Right cardiac atrium (tissue), 5 donors: ENCODE results near the gene EPS8. TPM values are rescaled to one million over a fixed set of nuclear protein-coding genes. Genes with fewer than 3 reads are reported as not detected.

Experiments used
- ATAC-seq, 2 donors: fragments of 200-7000 bp; cut with Tn5 transposase; one replicate each; pipeline versions ENCODE4 v1.8.0 to v1.9.1; 2020; ENCODE audit warnings: moderate library complexity in 2 of 2, mild to moderate bottlenecking in 1 of 2
- DNase-seq, 3 donors: peaks; one replicate each; pipeline ENCODE4 v3.0.0-alpha.2; 2020
- H3K27ac ChIP-seq: one replicate; pipeline ENCODE4 v1.5.1; 2013; ENCODE audit warnings: mild to moderate bottlenecking, low read length, control low read depth, moderate library complexity
- H3K27me3 ChIP-seq: one replicate; pipeline ENCODE4 v1.6.1; 2013; ENCODE audit not compliant: control insufficient read depth, insufficient read depth
- H3K4me1 ChIP-seq: one replicate; pipeline ENCODE4 v1.6.1; 2013; ENCODE audit warnings: low read length; ENCODE audit not compliant: control insufficient read depth, insufficient read depth
- H3K4me3 ChIP-seq: one replicate; pipeline ENCODE4 v1.5.1; 2013; ENCODE audit warnings: low read length, control low read depth
- H3K9me3 ChIP-seq: one replicate; pipeline ENCODE4 v1.6.1; 2013; ENCODE audit warnings: low read length; ENCODE audit not compliant: control insufficient read depth
- WGBS: extraction: QIAGEN DNeasy Blood & Tissue Kit; methylation state at CpG from one replicate; pipeline ENCODE4 v1.1.7; 2013; 5-methylcytosine and 5-hydroxymethylcytosine counted together
- intact Hi-C, 4 donors: fragments of 100-400 bp; cut with DNase I; formaldehyde crosslinking; loops; one replicate each; pipeline versions ENCODE4 v1.11.0 to v1.14.0; 2022 to 2023
- polyA plus RNA-seq: library from polyadenylated mRNA; stranded (reverse); fragments of 200-250 nt; gene quantifications from one replicate; pipeline ENCODE4 v1.2.3, GENCODE V29; 2013
- total RNA-seq, 4 donors: library from RNA; stranded (reverse); fragmentation: NEBNext Ultra II Directional; extraction: Animal tissue kit (Norgen Biotek cat#: 25700); gene quantifications; one replicate each; pipeline ENCODE4 v1.2.1, GENCODE V29; 2021
- donor health status: healthy with polysubstance abuse.
- donor health status: DM: no; HTN: yes; CAD: no.
- donor health status: DM: no; HTN: no; CAD: no.
- donor health status: DM: no; HTN: yes; CAD: no; lungs with severe emphysema.
- donor health status: DM: yes; HTN: yes; CAD: no.

The EPS8 gene
- total and polyA plus RNA-seq, 5 donors: 18.6 to 39.7 (median 29.8) TPM

GRCh38 chr12:15669256-15669948, 119.8 kb downstream of the EPS8 start:
- DNase-seq: no peak
- Histone ChIP-seq H3K27me3 (no peaks in the 10 kb centered on the region), H3K9me3 (no peaks in the 10 kb centered on the region), H3K4me1 (no peaks in the 10 kb centered on the region), H3K4me3 (no peak overlapping the region), H3K27ac (no peak overlapping the region)
- 92% methylated on average over 3 of the region's 3 CpGs for WGBS
- intact Hi-C loops: no loop called here
- no peak for ATAC-seq

- 91% methylated on average over 5 of the region's 5 CpGs for WGBS
- intact Hi-C loops: no loop called here
- DNase-seq (no peak), ATAC-seq (no peak)
- Histone ChIP-seq H3K27ac (no peak overlapping the region), H3K4me1 (peaks cover 2% of the 10 kb centered on the region), H3K9me3 (no peaks in the 10 kb centered on the region), H3K4me3 (no peak overlapping the region), H3K27me3 (no peaks in the 10 kb centered on the region)
These were observed 124.7 kb downstream of the EPS8 start for GRCh38 chr12:15664491-15664890.

GRCh38 chr12:15662983-15663659, 126.1 kb downstream of the EPS8 start:
- no peak overlapping the region for H3K4me3 ChIP-seq
- 77% methylated on average over 5 of the region's 5 CpGs for WGBS
- DNase-seq (no peak), ATAC-seq (no peak)
- intact Hi-C loops: no loop called here
- no peaks in the 10 kb centered on the region for H3K27me3 ChIP-seq
- H3K4me1 ChIP-seq: peaks cover 2% of the 10 kb centered on the region
- H3K27ac ChIP-seq: no peak overlapping the region
- no peaks in the 10 kb centered on the region for H3K9me3 ChIP-seq

GRCh38 chr12:15662303-15662980, 126.7 kb downstream of the EPS8 start:
- ATAC-seq: no peak
- DNase-seq: no peak
- Histone ChIP-seq H3K27me3 (no peaks in the 10 kb centered on the region), H3K27ac (no peak overlapping the region), H3K9me3 (no peaks in the 10 kb centered on the region), H3K4me1 (peaks cover 2% of the 10 kb centered on the region), H3K4me3 (no peak overlapping the region)
- WGBS: 86% methylated on average over 3 of the region's 3 CpGs
- intact Hi-C loops: no loop called here

- intact Hi-C loops: no loop called here
- Histone ChIP-seq H3K4me3 (no peak overlapping the region), H3K4me1 (no peaks in the 10 kb centered on the region), H3K27ac (no peak overlapping the region), H3K9me3 (no peaks in the 10 kb centered on the region), H3K27me3 (no peaks in the 10 kb centered on the region)
- DNase-seq (no peak), ATAC-seq (no peak)
- WGBS: 80% methylated on average over 2 of the region's 2 CpGs
These were observed 137.8 kb downstream of the EPS8 start for GRCh38 chr12:15651371-15651770.

GRCh38 chr12:15650399-15651128, 138.6 kb downstream of the EPS8 start:
- Histone ChIP-seq H3K4me1 (no peaks in the 10 kb centered on the region), H3K4me3 (no peak overlapping the region), H3K27ac (no peak overlapping the region), H3K27me3 (no peaks in the 10 kb centered on the region), H3K9me3 (no peaks in the 10 kb centered on the region)
- DNase-seq (no peak), ATAC-seq (no peak)
- WGBS: 76% methylated on average over 6 of the region's 6 CpGs
- intact Hi-C loops: no loop called here

- H3K27me3 ChIP-seq: no peaks in the 10 kb centered on the region
- no peaks in the 10 kb centered on the region for H3K9me3 ChIP-seq
- ATAC-seq (no peak), DNase-seq (no peak)
- no peak overlapping the region for H3K27ac ChIP-seq
- 52% methylated on average over 1 of the region's 1 CpG for WGBS
- H3K4me3 ChIP-seq: no peak overlapping the region
- intact Hi-C loops: loop anchor here in 1 of 4 donors (10.0 kb wide), 1 partner anchor 55 kb away; no protein-coding TSS in a partner anchor
- H3K4me1 ChIP-seq: no peaks in the 10 kb centered on the region
These were observed 139.8 kb downstream of the EPS8 start for GRCh38 chr12:15649347-15649746.

GRCh38 chr12:15648558-15648957, 140.6 kb downstream of the EPS8 start:
- Histone ChIP-seq H3K27me3 (no peaks in the 10 kb centered on the region), H3K4me1 (no peaks in the 10 kb centered on the region), H3K27ac (no peak overlapping the region), H3K9me3 (no peaks in the 10 kb centered on the region), H3K4me3 (no peak overlapping the region)
- intact Hi-C loops: loop anchor here in 1 of 4 donors (10.0 kb wide), 1 partner anchor 54 kb away; no protein-coding TSS in a partner anchor
- no peak for ATAC-seq
- WGBS: 74% methylated on average over 1 of the region's 1 CpG
- no peak for DNase-seq

- Histone ChIP-seq H3K9me3 (no peaks in the 10 kb centered on the region), H3K4me1 (no peaks in the 10 kb centered on the region), H3K4me3 (no peak overlapping the region), H3K27me3 (no peaks in the 10 kb centered on the region), H3K27ac (no peak overlapping the region)
- DNase-seq: no peak
- intact Hi-C loops: loop anchor here in 1 of 4 donors (10.0 kb wide), 1 partner anchor 52 kb away; no protein-coding TSS in a partner anchor
- ATAC-seq: no peak
- WGBS: 0% methylated on average over 1 of the region's 1 CpG
These were observed 142.6 kb downstream of the EPS8 start for GRCh38 chr12:15646581-15646980.

GRCh38 chr12:15644700-15645099, 144.5 kb downstream of the EPS8 start:
- DNase-seq (no peak), ATAC-seq (no peak)
- H3K4me3 ChIP-seq: no peak overlapping the region
- intact Hi-C loops: loop anchor here in 1 of 4 donors (10.0 kb wide), 1 partner anchor 50 kb away; no protein-coding TSS in a partner anchor
- no peaks in the 10 kb centered on the region for H3K27me3 ChIP-seq
- no peaks in the 10 kb centered on the region for H3K4me1 ChIP-seq
- no peaks in the 10 kb centered on the region for H3K9me3 ChIP-seq
- H3K27ac ChIP-seq: no peak overlapping the region
